ENCODE data around the gene EIF3L. TPM values are rescaled to one million over a fixed set of nuclear protein-coding genes. Genes with fewer than 3 reads are reported as not detected.

EIF3L gene
- total RNA-seq, 4 donors from 2014 or later = 379 to 589 (median 576) TPM

DNA sequence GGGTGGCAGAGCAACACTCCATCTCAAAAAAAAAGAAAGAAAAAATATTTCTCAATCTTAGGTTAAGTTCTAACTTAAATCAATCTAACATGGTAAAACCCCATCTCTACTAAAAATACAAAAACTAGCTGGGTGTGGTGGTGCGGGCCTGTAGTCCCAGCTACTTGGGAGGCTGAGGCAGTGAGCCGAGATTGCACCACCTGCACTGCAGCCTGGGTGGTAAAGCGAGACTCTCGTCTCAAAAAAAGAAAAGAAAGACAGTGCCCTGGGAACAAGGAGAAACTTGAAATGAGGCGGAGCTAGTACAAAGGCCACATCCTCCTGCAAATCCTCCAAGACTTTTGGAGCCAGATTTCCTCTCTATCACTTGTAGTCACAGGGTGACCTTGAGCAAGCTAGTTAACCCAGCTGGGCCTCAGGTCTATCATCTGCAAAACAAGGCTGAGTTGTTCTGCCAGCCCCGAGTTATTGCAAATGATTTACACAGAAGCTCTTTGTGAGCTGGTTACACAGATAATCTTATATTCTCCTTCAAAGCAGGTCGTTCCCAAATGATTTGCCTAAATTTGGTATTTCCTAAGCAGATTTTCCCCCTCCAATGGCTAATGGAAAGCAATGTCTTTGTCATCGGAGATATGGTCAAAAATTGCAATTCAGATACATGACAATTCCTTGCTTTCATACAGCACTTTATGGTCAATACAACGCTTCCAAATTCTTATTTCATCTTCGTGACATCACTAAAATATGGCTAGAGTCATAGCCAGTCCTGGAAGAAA lies 7.0 kb upstream of the EIF3L start:
- whole genome bisulfite sequencing = 71% methylated on average over 10 of the region's 10 CpGs
- H3K9me3 ChIP-seq = no peaks in the 10 kb centered on the region

DNA sequence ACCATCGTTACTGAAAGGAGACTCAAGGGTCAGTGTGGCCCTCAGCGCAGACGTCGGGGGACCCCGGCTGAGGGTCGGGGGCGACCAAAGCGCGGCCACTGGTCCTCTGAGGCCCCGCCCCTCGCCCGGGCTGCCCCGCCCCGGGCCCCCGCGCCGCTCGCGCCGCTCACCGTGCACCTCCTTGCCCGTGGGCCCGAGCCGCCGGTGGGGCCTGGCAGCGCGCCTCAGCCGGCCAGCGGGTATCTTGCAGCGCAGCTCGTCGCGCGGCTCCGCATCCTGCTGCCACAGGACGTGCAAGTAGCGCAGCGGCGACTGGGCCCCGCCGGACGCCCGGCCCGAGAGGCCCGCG lies 5.5 kb upstream of the EIF3L start:
- TF ChIP-seq POLR2AphosphoS5 (IDR thresholded peaks at IDR 0.05) (no peak), POLR2A (IDR thresholded peaks at IDR 0.05) (no peak), EP300 (IDR thresholded peaks at IDR 0.05) (no peak)
- TF ChIP-seq, protein P1, sequence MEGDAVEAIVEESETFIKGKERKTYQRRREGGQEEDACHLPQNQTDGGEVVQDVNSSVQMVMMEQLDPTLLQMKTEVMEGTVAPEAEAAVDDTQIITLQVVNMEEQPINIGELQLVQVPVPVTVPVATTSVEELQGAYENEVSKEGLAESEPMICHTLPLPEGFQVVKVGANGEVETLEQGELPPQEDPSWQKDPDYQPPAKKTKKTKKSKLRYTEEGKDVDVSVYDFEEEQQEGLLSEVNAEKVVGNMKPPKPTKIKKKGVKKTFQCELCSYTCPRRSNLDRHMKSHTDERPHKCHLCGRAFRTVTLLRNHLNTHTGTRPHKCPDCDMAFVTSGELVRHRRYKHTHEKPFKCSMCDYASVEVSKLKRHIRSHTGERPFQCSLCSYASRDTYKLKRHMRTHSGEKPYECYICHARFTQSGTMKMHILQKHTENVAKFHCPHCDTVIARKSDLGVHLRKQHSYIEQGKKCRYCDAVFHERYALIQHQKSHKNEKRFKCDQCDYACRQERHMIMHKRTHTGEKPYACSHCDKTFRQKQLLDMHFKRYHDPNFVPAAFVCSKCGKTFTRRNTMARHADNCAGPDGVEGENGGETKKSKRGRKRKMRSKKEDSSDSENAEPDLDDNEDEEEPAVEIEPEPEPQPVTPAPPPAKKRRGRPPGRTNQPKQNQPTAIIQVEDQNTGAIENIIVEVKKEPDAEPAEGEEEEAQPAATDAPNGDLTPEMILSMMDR (IDR thresholded peaks at IDR 0.05) = no peak
- H3K9me3 ChIP-seq = no peaks in the 10 kb centered on the region
- peak overlapping the region; percentile 91 for H3K27ac ChIP-seq
- H3K27me3 ChIP-seq = no peaks in the 10 kb centered on the region
- peaks cover 20% of the 10 kb centered on the region for H3K4me1 ChIP-seq
- peak overlapping the region; percentile 95 for H3K4me3 ChIP-seq
- DNase-seq (ENCODE audit: low spot score in 2 of 2) = peak in 1 of 2 donors; percentile 76
- WGBS = 0% methylated on average over 1 of the region's 46 CpGs
- H3K36me3 ChIP-seq = peaks cover 12% of the 10 kb centered on the region

More for the DNA sequence above, 7.0 kb upstream of the EIF3L start:
- DNase-seq (ENCODE audit: low spot score in 2 of 2) = no peak
- Histone ChIP-seq H3K4me3 (no peak overlapping the region), H3K4me1 (peaks cover 13% of the 10 kb centered on the region), H3K36me3 (peaks cover 27% of the 10 kb centered on the region), H3K27ac (no peak overlapping the region), H3K27me3 (no peaks in the 10 kb centered on the region)
- TF ChIP-seq EP300 (IDR thresholded peaks at IDR 0.05) (no peak), POLR2A (IDR thresholded peaks at IDR 0.05) (no peak), POLR2AphosphoS5 (IDR thresholded peaks at IDR 0.05) (no peak)
- TF ChIP-seq, protein P1 (IDR thresholded peaks at IDR 0.05) = no peak

DNA sequence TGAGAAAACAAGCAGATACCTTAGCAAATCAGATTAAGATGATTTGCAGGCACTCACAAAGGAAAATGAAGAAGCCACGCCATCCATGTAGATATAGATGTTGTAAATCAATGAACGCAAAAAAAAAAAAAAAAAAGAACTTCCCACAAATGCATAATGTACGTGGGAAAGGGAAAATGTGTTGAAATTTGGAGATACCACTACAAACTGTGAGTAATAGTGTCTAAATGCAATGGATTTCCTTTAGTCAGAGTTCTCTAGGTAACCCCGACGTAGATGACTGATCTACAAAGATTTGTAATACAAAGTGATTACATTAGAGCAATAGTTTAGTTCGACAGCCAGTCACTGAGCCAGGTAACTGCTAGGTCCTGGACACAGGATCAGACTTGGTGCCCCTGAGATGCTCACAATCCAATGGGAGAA lies 4.3 kb upstream of the EIF3L start:
- Histone ChIP-seq H3K4me3 (peak overlapping the region; percentile 95), H3K9me3 (no peaks in the 10 kb centered on the region), H3K4me1 (peaks cover 25% of the 10 kb centered on the region), H3K36me3 (peaks cover 1% of the 10 kb centered on the region), H3K27ac (peak overlapping the region; percentile 91), H3K27me3 (no peaks in the 10 kb centered on the region)
- TF ChIP-seq POLR2AphosphoS5 (IDR thresholded peaks at IDR 0.05) (no peak), EP300 (IDR thresholded peaks at IDR 0.05) (no peak), POLR2A (IDR thresholded peaks at IDR 0.05) (no peak)
- TF ChIP-seq, protein P1 (IDR thresholded peaks at IDR 0.05) = no peak
- 93% methylated on average over 6 of the region's 6 CpGs for WGBS
- no peak for DNase-seq (ENCODE audit: low spot score in 2 of 2)

DNA sequence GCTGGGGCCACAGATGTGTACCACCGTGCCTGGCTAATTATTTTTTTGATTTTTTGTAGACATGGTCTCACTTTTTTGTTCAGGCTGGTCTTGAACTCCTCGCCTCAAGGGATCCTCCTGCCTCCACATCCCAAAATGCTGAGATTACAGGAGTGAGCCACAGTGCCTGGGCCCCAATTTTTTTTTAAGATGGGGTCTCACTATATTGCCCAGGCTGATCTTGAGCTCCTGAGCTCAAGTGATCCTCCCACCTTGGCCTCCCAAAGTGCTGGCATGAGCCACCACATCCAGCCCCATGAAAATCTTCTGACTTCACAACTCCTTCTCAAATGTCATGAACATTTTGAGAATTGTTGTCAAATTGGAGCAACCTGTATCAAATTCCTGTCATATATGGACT lies 2.8 kb upstream of the EIF3L start:
- Histone ChIP-seq H3K27ac (no peak overlapping the region), H3K27me3 (no peaks in the 10 kb centered on the region), H3K4me1 (peaks cover 36% of the 10 kb centered on the region), H3K4me3 (no peak overlapping the region), H3K9me3 (no peaks in the 10 kb centered on the region), H3K36me3 (no peaks in the 10 kb centered on the region)
- DNase-seq (ENCODE audit: low spot score in 2 of 2) = no peak
- TF ChIP-seq POLR2A (IDR thresholded peaks at IDR 0.05) = no peak
- TF ChIP-seq EP300 (IDR thresholded peaks at IDR 0.05) = no peak
- no peak for TF ChIP-seq POLR2AphosphoS5 (IDR thresholded peaks at IDR 0.05)
- TF ChIP-seq, protein P1 (IDR thresholded peaks at IDR 0.05) = no peak
- 100% methylated on average over 2 of the region's 2 CpGs for WGBS

DNA sequence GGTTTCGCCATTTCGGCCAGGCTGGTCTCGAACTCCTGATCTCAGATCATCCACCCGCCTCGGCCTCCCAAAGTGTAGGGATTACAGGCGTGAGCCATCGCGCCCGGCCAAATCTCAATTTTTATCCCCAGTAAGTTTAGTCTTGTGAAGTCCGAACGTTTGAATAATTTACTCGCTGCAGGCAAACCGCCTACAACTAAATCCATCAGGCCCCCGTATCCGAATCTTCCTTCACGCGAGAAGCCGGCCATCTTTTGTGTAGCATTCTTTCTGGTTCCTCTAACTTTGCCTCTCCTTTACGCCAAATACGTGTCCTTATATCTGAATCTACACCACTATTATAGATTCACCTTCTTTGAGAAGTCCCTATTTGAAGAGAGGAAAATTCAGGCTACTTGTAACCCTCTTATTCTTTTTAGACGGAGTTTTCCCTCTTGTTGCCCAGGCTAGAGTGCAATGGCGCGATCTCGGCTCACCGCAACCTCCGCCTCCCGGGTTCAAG lies 581 bp upstream of the EIF3L start:
- peak overlapping the region; percentile 88 for H3K27ac ChIP-seq
- TF ChIP-seq POLR2AphosphoS5 (IDR thresholded peaks at IDR 0.05) (no peak), EP300 (IDR thresholded peaks at IDR 0.05) (no peak), POLR2A (IDR thresholded peaks at IDR 0.05) (no peak)
- TF ChIP-seq, protein P1 (IDR thresholded peaks at IDR 0.05) = no peak
- peak overlapping the region; percentile 77 for H3K4me3 ChIP-seq
- peaks cover 13% of the 10 kb centered on the region for H3K36me3 ChIP-seq
- peaks cover 23% of the 10 kb centered on the region for H3K4me1 ChIP-seq
- 38% methylated on average over 27 of the region's 27 CpGs for WGBS
- DNase-seq (ENCODE audit: low spot score in 2 of 2) = no peak
- no peaks in the 10 kb centered on the region for H3K27me3 ChIP-seq
- no peaks in the 10 kb centered on the region for H3K9me3 ChIP-seq

All from suprapubic skin (tissue), 4 donors.